H54 (cell line): Measurements from ENCODE around the gene SMC4.
"Not testable (repeated sequence)": the region's sequence is repeated elsewhere in the genome, so short reads cannot be mapped to it uniquely, and the experiment has no call there.

Source experiments
- DNase-seq: peaks from one replicate; pipeline ENCODE4 v3.0.0; 2011; ENCODE audit warnings: low spot score, mixed read lengths; ENCODE audit not compliant: insufficient read length
- FAIRE-seq: peaks from 3 replicates; lab custom pipeline; 2011; peaks lifted over from hg19 to GRCh38; lab: Jason Lieb, UNC
- POLR2A ChIP-seq: IDR thresholded peaks from 2 replicates; pipeline ENCODE4 v1.6.1; 2011; ENCODE audit warnings: low read depth, mild to moderate bottlenecking, low read length

SMC4 gene

GRCh38 chr3:160444411-160444810 is 45.0 kb downstream of the SMC4 start:
- no peak for TF ChIP-seq POLR2A
- FAIRE-seq, result no peak
- DNase-seq, result no peak

- no peak for FAIRE-seq
Measured at GRCh38 chr3:160445854-160446253, 46.4 kb downstream of the SMC4 start.

GRCh38 chr3:160446522-160447056 is 47.1 kb downstream of the SMC4 start:
- DNase-seq, result no peak
- no peak for FAIRE-seq

More at GRCh38 chr3:160445854-160446253, 46.4 kb downstream of the SMC4 start:
- no peak for TF ChIP-seq POLR2A
- DNase-seq, result no peak

GRCh38 chr3:160447544-160447943 is 48.1 kb downstream of the SMC4 start:
- no peak for TF ChIP-seq POLR2A
- no peak for FAIRE-seq
- no peak for DNase-seq

More at GRCh38 chr3:160446522-160447056, 47.1 kb downstream of the SMC4 start:
- TF ChIP-seq POLR2A, result no peak

GRCh38 chr3:160448845-160449635 is 49.6 kb downstream of the SMC4 start:
- DNase-seq (no peak), FAIRE-seq (no peak)
- peak; percentile 71 for TF ChIP-seq POLR2A

- peak; percentile 96 for DNase-seq
- peak; percentile 73 for FAIRE-seq
- peak; percentile 45; the same call in 1 of the 2 replicates for TF ChIP-seq POLR2A
Measured at GRCh38 chr3:160449636-160450598, 50.5 kb downstream of the SMC4 start, which contains the start of gene TRIM59. TSS of gene TRIM59 (minus strand) at chr3:160449786. CDS start at chr3:160439183, 10,603 bp downstream.

GRCh38 chr3:160450846-160451245 is 51.4 kb downstream of the SMC4 start:
- DNase-seq (peak; percentile 26), FAIRE-seq (no peak)
- no peak for TF ChIP-seq POLR2A

- no peak for TF ChIP-seq POLR2A
- DNase-seq (no peak), FAIRE-seq (no peak)
Measured at GRCh38 chr3:160451602-160452001, 52.2 kb downstream of the SMC4 start.

GRCh38 chr3:160452251-160452650 is 52.8 kb downstream of the SMC4 start:
- FAIRE-seq, DNase-seq: not testable (repeated sequence)

GRCh38 chr3:160454995-160455394 is 55.5 kb downstream of the SMC4 start:
- DNase-seq (no peak), FAIRE-seq (no peak)
- no peak for TF ChIP-seq POLR2A

GRCh38 chr3:160455846-160456245 is 56.4 kb downstream of the SMC4 start:
- DNase-seq, result no peak
- FAIRE-seq, result no peak
- TF ChIP-seq POLR2A, result no peak

GRCh38 chr3:160458151-160458550 is 58.7 kb downstream of the SMC4 start:
- TF ChIP-seq POLR2A, result no peak
- DNase-seq (no peak), FAIRE-seq (no peak)

GRCh38 chr3:160459450-160459970 is 60.1 kb downstream of the SMC4 start:
- no peak for FAIRE-seq
- TF ChIP-seq POLR2A, result no peak

GRCh38 chr3:160460033-160460432 is 60.6 kb downstream of the SMC4 start:
- no peak for FAIRE-seq
- DNase-seq, result no peak
- TF ChIP-seq POLR2A, result no peak

More at GRCh38 chr3:160459450-160459970, 60.1 kb downstream of the SMC4 start:
- no peak for DNase-seq
